ENCODE data around the gene TNXB. TPM values are rescaled to one million over a fixed set of nuclear protein-coding genes. Genes with fewer than 3 reads are reported as not detected.
A peak's percentile ranks its signal among the peaks of the same experiment; 100 is the strongest.

TNXB gene
- total and polyA plus RNA-seq, 9 of the 15 experiments (the other 6 are each of a cell fraction or from before 2014, with no cell fraction given): 0.14 to 28.1 (median 12.4) TPM

- TF ChIP-seq ZNF592 (IDR thresholded peaks at IDR 0.05) (peak; percentile 86), ZNF24 (IDR thresholded peaks at IDR 0.05) (no peak), SAFB2 (IDR thresholded peaks at IDR 0.05; ENCODE audit: borderline replicate concordance, low read depth, low read length, severe bottlenecking) (no peak), ZNF512 (tag; IDR thresholded peaks at IDR 0.05) (no peak), CTBP1 (IDR thresholded peaks at IDR 0.05; ENCODE audit: borderline replicate concordance) (0 out of 2 replicates have a peak, but pooled peaks have one; percentile 30), CHD2 (IDR thresholded peaks at IDR 0.05; ENCODE audit: low read depth, low read length) (no peak), ZNF79 (CRISPR knock-in tag; IDR thresholded peaks at IDR 0.05; ENCODE audit: low read depth) (0 out of 2 replicates have a peak, but pooled peaks have one; percentile 11), ZBTB11 (CRISPR knock-in tag; IDR thresholded peaks at IDR 0.05) (peak in 2 of 3 experiments; percentile 14 to 37; a peak in 1 of 6 replicates), ZNF644 (tag; IDR thresholded peaks at IDR 0.05; ENCODE audit: low read depth) (no peak), FOXJ3 (CRISPR knock-in tag; IDR thresholded peaks at IDR 0.05) (no peak), PML (IDR thresholded peaks at IDR 0.05; ENCODE audit: low read length) (no peak), LARP7 (IDR thresholded peaks at IDR 0.05) (no peak), EHMT2 (IDR thresholded peaks at IDR 0.05) (no peak), POLR2AphosphoS5 (IDR thresholded peaks at IDR 0.05; ENCODE audit: control insufficient read depth, insufficient read depth, low read depth, low read length) (no peak), GABPA (tag; conservative IDR thresholded peaks at IDR 0.05; ENCODE audit: low read depth) (no peak), SIN3B (IDR thresholded peaks at IDR 0.05; ENCODE audit: low read depth) (no peak), ILK (tag; IDR thresholded peaks at IDR 0.05; ENCODE audit: borderline replicate concordance, low read depth) (no peak), EGR1 (conservative IDR thresholded peaks at IDR 0.05) (no peak), NR2F6 (CRISPR knock-in tag; IDR thresholded peaks at IDR 0.05) (no peak)
Measured at GRCh38 chr6:32047855-32048766, 61.0 kb downstream of the TNXB start (continued).

Data from K562 (cell line).